Subcutaneous adipose tissue (tissue), 4 donors: ENCODE data around the gene ANKFN1. TPM values are rescaled to one million over a fixed set of nuclear protein-coding genes. Genes with fewer than 3 reads are reported as not detected.

Source experiments
- CTCF ChIP-seq: fragments of 450-650 bp; IDR thresholded peaks from one replicate; pipeline ENCODE4 v1.5.1; 2016; ENCODE audit warnings: low read depth, mild to moderate bottlenecking, control low read depth, antibody characterized with exemption, moderate library complexity
- total RNA-seq, 4 donors: library from RNA; depleted of rRNA; stranded (reverse); fragments of >200 nt; gene quantifications; one replicate each; pipeline ENCODE4 v1.1.0, GENCODE V29; 2016

The ANKFN1 gene
- total RNA-seq, 4 donors from 2014 or later, result 2.9 to 15.5 (median 5.3) TPM; not detected in 1

- no peak for TF ChIP-seq CTCF
Observed at GRCh38 chr17:56231252-56231651, 78.0 kb downstream of the ANKFN1 start.

- TF ChIP-seq CTCF, result no peak
Observed at GRCh38 chr17:56231693-56232092, 78.4 kb downstream of the ANKFN1 start.

GRCh38 chr17:56244268-56244890, 91.1 kb downstream of the ANKFN1 start:
- TF ChIP-seq CTCF, result no peak

GRCh38 chr17:56247816-56248215, 94.5 kb downstream of the ANKFN1 start:
- no peak for TF ChIP-seq CTCF

- TF ChIP-seq CTCF, result no peak
Observed at GRCh38 chr17:56257075-56257474, 103.8 kb downstream of the ANKFN1 start.

- TF ChIP-seq CTCF, result no peak
Observed at GRCh38 chr17:56260376-56261002, 107.2 kb downstream of the ANKFN1 start.

GRCh38 chr17:56262803-56263202, 109.5 kb downstream of the ANKFN1 start:
- TF ChIP-seq CTCF, result no peak
